NCI-H748 (cell line): ENCODE data around the gene CZIB.

Source experiments
- DNase-seq: peaks from one replicate; lab custom pipeline; 2025; ENCODE audit not compliant: unreplicated experiment; lab: John Stamatoyannopoulos, UW

CZIB gene

DNA sequence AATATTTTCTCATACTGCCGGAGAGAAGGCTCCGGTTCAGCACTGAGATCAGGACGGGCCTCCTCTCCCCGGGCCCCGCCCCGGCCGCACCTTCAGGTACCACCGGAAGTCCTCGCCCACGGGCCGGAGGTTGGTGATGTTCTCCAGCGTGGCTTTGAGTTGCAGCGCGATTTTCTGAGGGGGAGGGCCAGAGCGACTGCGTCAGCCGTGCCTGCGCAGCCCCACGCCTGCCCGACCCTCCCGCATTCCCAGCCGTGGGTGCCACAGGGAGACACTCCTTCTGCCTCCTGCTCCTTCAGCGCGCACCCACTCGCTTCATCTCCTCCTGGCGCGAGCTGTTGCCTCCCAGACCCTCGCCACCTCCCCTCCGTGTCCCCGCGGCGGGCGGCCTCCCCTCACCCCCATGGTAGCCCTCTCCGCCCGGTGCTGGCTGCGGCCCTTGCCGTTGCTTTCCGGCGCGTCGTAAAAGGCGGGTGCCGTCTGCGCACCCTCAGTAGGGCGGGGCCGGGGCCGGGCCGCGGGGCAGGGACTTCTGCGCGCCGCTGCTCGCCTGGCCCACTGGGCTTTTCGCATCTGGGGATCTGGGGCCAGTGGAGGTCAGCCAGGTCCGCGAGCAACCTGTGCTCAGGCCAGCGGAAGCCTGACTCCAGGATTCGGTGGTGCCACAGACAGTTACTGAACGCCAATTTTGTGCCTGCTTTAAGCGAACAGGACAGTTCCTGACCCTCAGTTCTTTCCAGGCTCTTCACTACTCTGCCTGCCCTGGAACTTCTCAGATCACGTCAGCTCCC, at the start of gene CZIB:
Gene CZIB, minus strand, starts transcription at position 464 of the 791 bp plus-strand sequence. Its CDS starts 59 bp downstream, at position 405.
- peak; percentile 97 for DNase-seq

DNA sequence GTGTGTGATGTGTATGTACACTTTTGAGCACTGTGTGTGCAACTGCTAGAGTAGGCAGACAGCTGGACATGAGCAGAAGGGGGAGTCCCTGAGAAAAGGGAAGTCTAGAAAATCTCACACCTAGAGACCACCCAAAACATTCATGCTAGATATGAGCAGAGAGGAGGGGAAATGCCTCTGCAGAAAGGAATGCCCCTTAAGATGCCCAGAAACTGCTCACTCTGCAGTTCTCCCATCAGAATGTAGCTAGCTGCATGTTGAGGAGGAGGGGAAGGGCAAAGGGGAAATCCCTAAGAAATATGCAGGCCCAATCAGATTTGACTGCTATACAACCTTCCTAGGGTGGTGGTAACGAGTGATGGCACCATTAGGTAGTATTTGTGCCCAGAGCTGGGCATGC, 49.7 kb upstream of the CZIB start:
- DNase-seq = no peak

GRCh38 chr1:53267761-53268160, 47.3 kb upstream of the CZIB start:
- no peak for DNase-seq

GRCh38 chr1:53266038-53266437, 45.6 kb upstream of the CZIB start:
- DNase-seq = no peak

GRCh38 chr1:53265581-53265980, 45.1 kb upstream of the CZIB start:
- DNase-seq = no peak

DNA sequence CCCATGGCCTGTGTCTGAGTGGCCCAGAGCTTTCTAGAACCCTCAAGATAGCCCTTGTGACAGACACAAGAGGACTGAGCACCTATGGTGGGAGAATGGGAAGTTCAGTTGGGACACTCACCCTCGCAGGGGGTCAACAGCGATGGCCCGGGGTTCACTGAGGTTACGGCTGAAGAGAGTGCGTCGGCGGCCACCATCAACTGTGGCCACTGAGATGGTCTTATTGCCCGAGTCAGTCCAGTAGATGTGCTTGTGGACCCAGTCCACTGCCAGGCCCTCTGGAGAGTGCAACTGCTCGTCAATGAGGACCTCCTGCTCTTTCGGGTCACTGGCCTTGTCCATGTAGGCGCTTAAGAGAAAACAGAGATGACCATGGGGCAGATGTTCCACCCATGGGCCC, 43.6 kb upstream of the CZIB start:
- DNase-seq = no peak

- no peak for DNase-seq
These were observed 41.6 kb upstream of the CZIB start for GRCh38 chr1:53262000-53262399.

- DNase-seq = no peak
These were observed 40.3 kb upstream of the CZIB start for GRCh38 chr1:53260631-53261247.

DNA sequence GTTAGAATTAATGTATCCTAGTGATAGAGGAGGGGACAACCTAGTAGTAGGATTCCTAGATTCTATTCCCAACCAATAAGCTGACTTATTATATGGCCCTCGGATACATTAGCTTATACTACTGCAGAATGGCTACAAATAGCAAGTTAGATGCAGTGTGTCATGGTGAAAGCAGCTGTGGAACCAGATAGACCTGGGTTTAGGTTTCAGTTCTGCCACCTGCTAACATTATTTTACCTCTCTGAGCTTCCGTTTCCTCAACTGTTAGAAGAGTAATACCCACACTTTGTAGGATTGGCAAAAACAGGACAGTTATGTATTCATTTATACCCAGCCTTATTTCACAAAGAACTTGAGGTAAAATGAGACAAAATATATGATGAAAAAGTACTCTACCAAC, 39.5 kb upstream of the CZIB start:
- DNase-seq = no peak

DNA sequence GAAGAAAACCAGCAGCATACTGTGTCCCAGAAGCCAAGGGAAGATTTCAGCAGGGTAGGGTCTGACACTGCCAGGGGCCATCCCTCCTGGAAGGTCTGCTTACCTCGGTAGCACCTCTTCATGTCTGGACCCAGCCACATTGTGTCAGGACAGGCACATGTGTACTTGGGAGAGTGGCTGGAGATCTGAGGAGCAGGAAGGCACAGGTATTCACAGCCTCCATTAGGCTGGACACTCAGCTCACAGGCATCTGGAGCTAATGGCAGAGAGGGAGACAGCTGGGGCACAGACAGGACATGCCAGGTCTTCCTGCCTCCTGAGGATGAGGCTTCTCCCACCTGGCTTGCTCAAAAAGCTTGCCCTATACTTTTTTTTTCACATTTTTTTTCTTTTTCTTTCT, 37.8 kb upstream of the CZIB start:
- DNase-seq = no peak

GRCh38 chr1:53257454-53258081, 37.1 kb upstream of the CZIB start:
- DNase-seq = no peak

DNA sequence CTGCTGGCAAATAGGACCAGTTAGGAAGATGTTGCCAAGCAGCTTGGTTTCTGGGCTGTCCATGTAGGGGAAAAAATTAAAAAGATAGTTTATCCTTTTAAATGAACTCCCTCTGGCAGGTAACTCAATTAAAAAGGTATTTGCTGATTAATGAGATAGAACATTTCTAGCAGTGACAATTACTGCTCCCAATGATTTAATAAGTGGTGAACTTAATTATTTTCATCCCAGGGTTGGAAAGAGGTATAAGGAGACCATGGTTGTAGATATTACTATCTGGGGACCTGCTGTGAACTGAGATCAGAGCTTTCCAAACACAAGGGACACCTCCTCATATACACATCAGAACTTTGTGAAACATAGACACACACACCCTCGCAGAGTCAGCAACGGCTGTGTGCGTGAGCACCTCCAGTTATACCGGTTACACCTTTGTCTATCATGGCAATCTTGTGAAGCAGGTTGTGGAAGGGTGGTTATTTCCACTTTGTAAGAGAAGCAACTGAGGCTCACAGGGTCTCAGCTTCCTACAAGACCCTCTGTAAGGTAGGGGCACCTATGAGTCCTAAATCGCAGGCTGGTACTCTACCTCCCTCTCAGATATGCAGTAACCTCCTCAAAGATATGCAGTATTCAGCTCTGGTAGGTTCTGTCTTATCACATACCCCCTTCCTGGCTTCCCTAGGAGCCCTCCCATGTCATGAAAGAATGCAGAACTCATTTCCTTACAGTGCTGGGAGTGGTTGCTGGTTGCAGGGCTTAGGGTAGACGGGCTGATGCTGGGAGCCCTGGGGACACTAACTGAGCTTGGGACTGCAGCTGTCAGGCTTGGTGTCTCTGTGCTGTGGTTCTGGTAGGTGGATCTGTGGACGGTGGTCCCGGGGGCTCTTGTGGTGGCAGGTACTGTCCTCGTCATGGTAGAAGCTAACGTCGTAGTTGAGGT, 36.3 kb upstream of the CZIB start:
- no peak for DNase-seq

- no peak for DNase-seq
These were observed 34.6 kb upstream of the CZIB start for GRCh38 chr1:53255031-53255430.

DNA sequence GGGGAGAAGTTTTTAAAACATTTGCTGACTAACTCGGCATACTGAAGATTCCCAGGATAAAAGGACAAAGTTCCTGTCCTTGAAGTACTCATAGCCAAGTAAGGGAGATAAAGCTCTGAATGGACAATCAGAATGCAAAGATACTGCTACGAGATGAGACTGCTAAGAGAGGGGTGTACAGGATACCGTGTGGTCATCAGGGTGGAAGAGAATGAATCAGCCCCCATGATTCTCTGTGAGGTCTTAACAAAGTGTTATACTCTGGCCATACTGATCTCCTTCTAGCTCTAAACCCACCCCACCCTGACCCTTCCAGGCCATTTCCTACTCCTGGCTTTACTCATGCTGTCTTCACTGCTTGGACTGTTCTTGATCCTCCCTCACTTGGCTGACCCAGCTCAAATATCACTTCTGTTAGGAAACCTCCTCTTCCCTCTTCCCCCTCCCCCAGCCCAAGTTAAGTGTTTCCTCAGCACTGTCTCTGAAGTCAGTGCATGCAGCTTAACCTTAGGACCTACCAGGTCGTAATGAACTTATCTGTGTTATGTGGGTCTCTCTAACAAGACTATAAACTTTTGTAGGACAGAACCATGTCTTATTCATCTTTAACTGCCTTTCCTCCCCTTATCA, 33.7 kb upstream of the CZIB start:
- no peak for DNase-seq

DNA sequence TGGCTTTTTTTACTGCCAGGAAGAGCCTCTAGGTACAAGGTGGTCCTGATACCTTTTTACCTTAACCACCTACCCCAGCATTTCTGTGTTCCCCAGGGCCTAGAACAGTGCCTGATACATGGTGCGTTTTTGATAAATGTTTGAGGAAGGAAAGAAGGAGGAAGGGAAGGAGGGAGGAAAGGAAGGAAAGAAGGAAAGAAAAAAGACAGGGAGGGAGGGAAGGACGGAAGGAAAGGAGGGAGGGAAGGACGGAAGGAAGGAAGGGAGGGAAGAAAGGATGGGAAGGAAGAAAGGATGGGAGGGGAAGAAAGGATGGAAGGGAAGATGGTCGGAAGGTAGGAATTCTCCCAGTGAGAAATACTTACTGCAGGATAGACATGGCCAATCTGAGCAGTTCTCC, 29.9 kb upstream of the CZIB start:
- DNase-seq = no peak

DNA sequence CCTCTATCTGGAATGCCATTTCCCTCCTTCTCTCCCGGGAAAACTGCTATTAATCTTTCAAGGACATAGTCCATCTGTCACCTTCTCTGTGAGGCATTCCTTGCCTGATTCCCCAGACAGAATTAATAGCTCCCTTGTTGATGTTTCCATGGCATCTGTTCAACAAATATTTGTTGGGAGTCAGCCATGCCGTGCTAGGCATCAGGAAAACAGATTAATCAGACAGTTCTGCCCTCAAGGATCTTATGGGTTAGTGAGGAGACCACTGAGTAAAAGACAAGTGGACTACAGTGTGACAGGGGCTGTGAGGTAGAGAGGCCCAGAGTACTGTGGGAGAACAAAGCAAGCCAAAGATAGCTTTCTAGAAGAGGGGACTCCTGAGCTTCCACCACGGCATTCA, 29.3 kb upstream of the CZIB start:
- no peak for DNase-seq

- DNase-seq = no peak
These were observed 26.1 kb upstream of the CZIB start for GRCh38 chr1:53246261-53247134.

DNA sequence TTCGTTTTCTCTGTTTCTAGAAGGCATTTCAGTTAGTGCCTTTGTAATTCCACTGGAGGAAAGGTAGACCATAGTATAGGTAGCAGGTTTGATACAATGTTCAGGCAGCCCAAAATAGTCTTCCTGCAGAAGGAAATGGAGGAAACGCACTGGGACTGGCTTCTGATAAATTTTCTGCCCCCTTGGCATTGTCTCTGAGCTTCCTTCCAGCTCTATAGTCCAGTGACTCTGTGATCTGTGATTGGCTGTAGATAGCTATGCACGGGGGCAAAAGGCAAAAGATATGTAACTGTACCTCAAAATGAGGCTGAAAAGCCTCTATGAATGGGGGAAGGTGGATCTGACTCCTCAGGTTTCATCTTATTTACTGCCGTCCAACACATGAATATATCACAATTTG, 23.7 kb upstream of the CZIB start:
- no peak for DNase-seq

DNA sequence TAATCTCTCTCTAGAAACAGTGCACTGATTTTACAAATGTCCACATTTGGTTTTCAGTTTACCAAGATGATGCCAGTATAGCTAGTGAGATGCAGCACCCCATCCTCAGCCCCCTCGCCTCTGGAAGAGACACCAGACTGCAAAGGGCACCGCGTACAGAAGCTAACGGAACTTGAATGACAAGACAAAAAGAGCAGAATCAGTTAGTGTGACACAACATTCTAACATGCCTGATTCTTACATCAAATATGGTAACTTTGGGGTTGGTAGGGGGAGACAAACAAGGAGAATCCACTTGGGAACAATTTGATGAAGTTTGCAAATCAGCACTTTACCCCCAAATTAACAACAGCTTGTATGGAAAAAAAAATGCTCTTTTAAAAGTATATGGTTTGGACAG, 21.9 kb upstream of the CZIB start:
- no peak for DNase-seq

GRCh38 chr1:53241828-53242227, 21.4 kb upstream of the CZIB start:
- DNase-seq = no peak
